Adipose tissue (tissue), 3 donors: ENCODE measurements around the gene AAGAB. TPM values are rescaled to one million over a fixed set of nuclear protein-coding genes. Genes with fewer than 3 reads are reported as not detected.
"Not testable (repeated sequence)": the region's sequence is repeated elsewhere in the genome, so short reads cannot be mapped to it uniquely, and the experiment has no call there.

Experiments
- H3K27ac ChIP-seq: one replicate; pipeline ENCODE4 v1.5.1; 2013; ENCODE audit warnings: low read depth, low read length
- WGBS, 3 donors: extraction: QIAGEN DNeasy Blood & Tissue Kit; methylation state at CpG; one replicate each; pipeline ENCODE4 v1.1.7; 2013; 5-methylcytosine and 5-hydroxymethylcytosine counted together
- polyA plus RNA-seq, 3 donors: library from polyadenylated mRNA; stranded (reverse); fragments of 200-250 nt; gene quantifications; one replicate each; pipeline ENCODE4 v1.2.3, GENCODE V29; 2013
- donor health status: healthy with polysubstance abuse.
- donor health status: Bipolar disorder and iron deficiency.
- donor health status: healthy.

AAGAB gene
- polyA plus RNA-seq: 10 to 100 TPM in 2 of 3 donors, 1 to 10 TPM in 1; 9.5 to 20.8 (median 13.6) TPM

GRCh38 chr15:67254238-67255175 lies at the start of gene AAGAB, which contains the start of gene IQCH:
TSS of gene AAGAB (minus strand) at chr15:67254661. CDS start at chr15:67254631, 30 bp downstream.
TSS of gene IQCH (plus strand) at chr15:67254786. CDS start at chr15:67254897, 111 bp downstream.
- 0% methylated on average over 69 to 76 of the region's 76 CpGs for WGBS, 3 donors
- peak within 1 kb of the TSS; percentile 24 for H3K27ac ChIP-seq

GRCh38 chr15:67303490-67304363 lies 49.3 kb upstream of the AAGAB start:
- 62 to 80% (median 77%) methylated on average over 4 of the region's 4 CpGs for WGBS, 3 donors
- H3K27ac ChIP-seq: no peak overlapping the region

- 62 to 89% (median 67%) methylated on average over 2 of the region's 2 CpGs for WGBS, 3 donors
- H3K27ac ChIP-seq: no peak overlapping the region
Measured at GRCh38 chr15:67300266-67301025, 46.0 kb upstream of the AAGAB start.

GRCh38 chr15:67296684-67297083 lies 42.2 kb upstream of the AAGAB start:
- 79 to 89% (median 88%) methylated on average over 1 of the region's 1 CpG for WGBS, 3 donors
- H3K27ac ChIP-seq: no peak overlapping the region

- H3K27ac ChIP-seq: no peak overlapping the region
- WGBS, 3 donors: 84 to 93% (median 90%) methylated on average over 5 of the region's 5 CpGs
Measured at GRCh38 chr15:67296188-67296587, 41.7 kb upstream of the AAGAB start.

GRCh38 chr15:67290319-67290718 lies 35.9 kb upstream of the AAGAB start:
- 92 to 100% (median 100%) methylated on average over 1 of the region's 1 CpG for WGBS, 3 donors
- H3K27ac ChIP-seq: no peak overlapping the region

GRCh38 chr15:67286400-67286799 lies 31.9 kb upstream of the AAGAB start:
- WGBS, 3 donors: 77 to 96% (median 83%) methylated on average over 6 of the region's 6 CpGs
- H3K27ac ChIP-seq: not testable (repeated sequence)

- H3K27ac ChIP-seq: not testable (repeated sequence)
Measured at GRCh38 chr15:67285625-67286024, 31.2 kb upstream of the AAGAB start.

- WGBS, 3 donors: 85 to 96% (median 92%) methylated on average over 1 of the region's 1 CpG
- no peak overlapping the region for H3K27ac ChIP-seq
Measured at GRCh38 chr15:67281714-67282113, 27.3 kb upstream of the AAGAB start.

GRCh38 chr15:67280217-67280616 lies 25.8 kb upstream of the AAGAB start:
- H3K27ac ChIP-seq: no peak overlapping the region
- WGBS, 3 donors: 69 to 73% (median 69%) methylated on average over 2 of the region's 2 CpGs

- H3K27ac ChIP-seq: no peak overlapping the region
- 89 to 100% (median 94%) methylated on average over 1 of the region's 1 CpG for WGBS, 3 donors
Measured at GRCh38 chr15:67276666-67277065, 22.2 kb upstream of the AAGAB start.

- WGBS, 3 donors: 93 to 100% (median 95%) methylated on average over 1 of the region's 1 CpG
- H3K27ac ChIP-seq: no peak overlapping the region
Measured at GRCh38 chr15:67274236-67274635, 19.8 kb upstream of the AAGAB start.

- H3K27ac ChIP-seq: no peak overlapping the region
- WGBS, 3 donors: 74 to 86% (median 81%) methylated on average over 9 of the region's 9 CpGs
Measured at GRCh38 chr15:67267951-67268941, 13.8 kb upstream of the AAGAB start.

GRCh38 chr15:67267440-67267839 lies 13.0 kb upstream of the AAGAB start:
- WGBS, 3 donors: 66 to 77% (median 75%) methylated on average over 3 of the region's 3 CpGs
- H3K27ac ChIP-seq: no peak overlapping the region

- WGBS, 3 donors: 87 to 90% (median 90%) methylated on average over 6 of the region's 6 CpGs
- H3K27ac ChIP-seq: no peak overlapping the region
Measured at GRCh38 chr15:67266870-67267269, 12.4 kb upstream of the AAGAB start.

GRCh38 chr15:67259806-67260205 lies 5.3 kb upstream of the AAGAB start:
- H3K27ac ChIP-seq: no peak overlapping the region

- no peak overlapping the region for H3K27ac ChIP-seq
Measured at GRCh38 chr15:67259379-67259778, 4.9 kb upstream of the AAGAB start.
